ENCODE measurements around the gene NPAS3.

GRCh38 chr14:33692762-33693161 lies 754.1 kb downstream of the NPAS3 start:
- TF ChIP-seq RAD21 (IDR thresholded peaks at IDR 0.05 in 1 of 2, conservative IDR thresholded peaks at IDR 0.05 in 1 of 2; ENCODE audit: low read depth in 2 of 2, low read length in 2 of 2): no peak
- TF ChIP-seq CBX5 (IDR thresholded peaks at IDR 0.05; ENCODE audit: low read depth, low read length): no peak
- TF ChIP-seq CHD1 (IDR thresholded peaks at IDR 0.05; ENCODE audit: low read depth, low read length): no peak
- no peak for TF ChIP-seq TAF1 (IDR thresholded peaks at IDR 0.05; ENCODE audit: low read depth, low read length)
- TF ChIP-seq BACH1 (IDR thresholded peaks at IDR 0.05; ENCODE audit: low read length): no peak
- TF ChIP-seq CREB1 (IDR thresholded peaks at IDR 0.05): no peak
- TF ChIP-seq POU5F1 (IDR thresholded peaks at IDR 0.05; ENCODE audit: low read depth, low read length): no peak
- TF ChIP-seq ASH2L (IDR thresholded peaks at IDR 0.05; ENCODE audit: low read length): no peak
- TF ChIP-seq SIN3A (conservative IDR thresholded peaks at IDR 0.05 in 1 of 2, IDR thresholded peaks at IDR 0.05 in 1 of 2; ENCODE audit: low read depth in 1 of 2, low read length in 2 of 2): no peak
- no peak for TF ChIP-seq EZH2 (IDR thresholded peaks at IDR 0.05; ENCODE audit: low read depth, low read length, severe bottlenecking)
- no peak for TF ChIP-seq CTCF (IDR thresholded peaks at IDR 0.05; ENCODE audit: control extremely low read depth in 1 of 3, insufficient read depth in 1 of 3, low read depth in 1 of 3, low read length in 3 of 3)
- TF ChIP-seq RXRA (IDR thresholded peaks at IDR 0.05; ENCODE audit: insufficient read depth, low read depth, low read length): no peak
- TF ChIP-seq MAFK (IDR thresholded peaks at IDR 0.05; ENCODE audit: low read depth, low read length): no peak

Measured in H1 (cell line).